DMS53 treated with DMSO at 0.1 percent for 48 hours (cell line): ENCODE measurements around the gene NDUFB3.
A peak's percentile ranks its signal among the peaks of the same experiment; 100 is the strongest.
"Not testable (repeated sequence)": the region's sequence is repeated elsewhere in the genome, so short reads cannot be mapped to it uniquely, and the experiment has no call there.

Experiments
- DNase-seq: peaks from one replicate; lab custom pipeline; 2025; ENCODE audit not compliant: unreplicated experiment; lab: John Stamatoyannopoulos, UW

The NDUFB3 gene

GRCh38 chr2:201090574-201090973, 18.8 kb downstream of the NDUFB3 start:
- no peak for DNase-seq

DNA sequence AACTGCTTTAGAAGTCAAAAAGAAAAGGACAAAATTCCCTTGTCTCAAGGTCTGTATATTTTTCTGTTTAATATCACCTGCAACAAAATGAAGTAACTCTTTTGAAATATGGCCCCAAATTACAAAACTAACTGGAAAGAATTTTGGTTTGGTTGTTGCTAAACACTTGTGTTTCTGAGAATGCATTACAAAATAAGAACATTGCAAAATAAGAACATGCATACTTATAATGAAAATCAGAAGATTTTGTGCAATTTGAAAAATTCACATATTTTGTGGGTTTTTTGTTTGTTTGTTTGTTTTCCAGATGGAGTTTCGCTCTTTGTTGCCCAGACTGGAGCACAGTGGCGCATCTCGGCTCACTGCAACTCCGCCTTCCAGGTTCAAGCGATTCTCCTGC, 21.8 kb downstream of the NDUFB3 start:
- no peak for DNase-seq

DNA sequence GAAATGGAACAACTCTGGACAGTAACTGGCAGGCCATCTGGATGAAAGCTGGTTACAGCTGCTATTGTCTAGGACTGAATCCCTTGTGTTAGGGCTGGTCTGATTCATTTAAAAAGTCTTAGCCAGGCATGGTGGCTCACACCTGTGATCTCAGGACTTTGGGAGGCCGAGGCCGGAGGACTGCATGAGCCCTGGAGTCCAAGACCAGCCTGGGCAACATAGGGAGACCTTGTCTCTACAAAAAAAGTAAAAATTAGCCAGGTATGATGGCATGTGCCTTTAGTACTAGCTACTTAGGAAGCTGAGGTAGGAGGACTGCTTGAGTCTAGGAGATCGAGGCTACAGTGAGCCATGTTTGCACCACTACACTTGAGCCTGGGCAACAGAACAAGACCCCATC, 28.7 kb downstream of the NDUFB3 start:
- DNase-seq: no peak

- no peak for DNase-seq
Observed at GRCh38 chr2:201105759-201106158, 34.0 kb downstream of the NDUFB3 start.

GRCh38 chr2:201107624-201108023, 35.8 kb downstream of the NDUFB3 start:
- DNase-seq: no peak

DNA sequence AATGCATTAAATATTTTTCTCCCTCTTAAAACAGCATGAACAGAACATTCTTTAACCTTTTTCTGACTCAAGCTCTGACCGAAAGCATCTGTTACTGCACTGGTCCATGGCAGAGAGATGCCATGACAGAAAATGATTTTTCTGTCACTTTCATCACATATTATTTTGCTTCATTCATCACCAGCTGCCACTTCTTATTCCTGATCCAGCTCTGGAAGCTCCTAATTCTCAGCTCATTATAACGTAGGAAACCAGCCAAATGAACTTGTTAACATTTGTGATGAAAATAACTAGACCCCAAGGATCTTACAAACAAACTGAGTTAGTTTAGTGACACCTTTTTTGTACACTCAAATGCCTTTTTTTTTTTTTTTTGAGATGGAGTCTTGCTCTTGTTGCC, 36.5 kb downstream of the NDUFB3 start:
- no peak for DNase-seq

DNA sequence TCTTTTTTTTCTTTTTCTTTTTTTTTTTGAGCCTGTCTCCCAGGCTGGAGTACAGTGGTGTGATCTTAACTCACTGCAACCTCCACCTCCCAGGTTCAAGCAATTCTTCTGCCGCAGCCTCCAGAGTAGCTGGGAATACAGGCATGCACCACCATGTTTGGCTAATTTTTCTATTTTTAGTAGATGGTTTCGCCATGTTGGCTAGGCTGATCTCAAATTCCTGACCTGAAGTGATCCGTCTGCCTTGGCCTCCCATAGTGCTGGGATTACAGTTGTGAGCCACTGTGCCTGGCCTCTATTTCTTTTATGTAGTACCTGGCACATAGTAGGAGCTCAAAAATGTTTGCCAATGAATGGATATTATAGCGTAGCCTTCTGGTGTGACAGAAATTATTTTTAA, 37.4 kb downstream of the NDUFB3 start:
- no peak for DNase-seq

DNA sequence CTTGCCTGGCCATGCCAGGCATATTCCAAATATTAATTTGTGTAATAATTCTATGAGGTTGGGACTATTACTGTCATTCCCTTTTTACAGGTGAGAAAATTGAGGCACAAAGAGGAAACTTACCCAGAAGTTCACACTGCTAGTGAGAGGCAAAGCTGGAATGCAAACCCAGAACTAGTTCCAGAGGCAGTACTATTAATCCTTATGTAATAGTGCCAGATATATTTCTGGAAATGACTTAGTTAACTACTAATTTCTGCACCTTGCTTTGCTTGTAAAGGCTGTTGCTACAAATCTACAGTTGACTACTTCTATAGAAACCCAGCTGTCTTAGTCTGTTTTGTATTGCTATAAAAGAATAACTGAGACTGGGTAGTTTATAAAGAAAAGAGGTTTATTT, 38.8 kb downstream of the NDUFB3 start:
- DNase-seq: no peak

- DNase-seq: no peak
Observed at GRCh38 chr2:201111096-201111495, 39.3 kb downstream of the NDUFB3 start.

DNA sequence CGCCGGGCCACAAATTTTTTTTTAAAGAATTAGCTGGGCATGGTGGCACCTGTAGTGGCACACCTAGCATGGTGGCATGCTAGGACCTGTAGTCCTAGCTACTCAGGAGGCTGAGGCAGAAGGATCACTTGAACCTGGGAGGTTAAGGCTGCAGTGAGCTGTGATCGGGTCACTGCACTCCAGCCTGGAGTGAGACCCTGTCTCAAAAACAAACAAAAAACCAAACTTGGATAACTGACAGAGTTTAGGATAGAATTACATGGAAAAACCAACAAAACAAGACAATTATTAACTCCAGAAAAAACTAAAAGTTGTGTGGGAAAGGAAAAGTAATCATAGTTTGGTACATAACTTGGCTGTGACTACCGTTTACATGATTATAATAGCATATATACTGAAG, 42.5 kb downstream of the NDUFB3 start:
- no peak for DNase-seq

DNA sequence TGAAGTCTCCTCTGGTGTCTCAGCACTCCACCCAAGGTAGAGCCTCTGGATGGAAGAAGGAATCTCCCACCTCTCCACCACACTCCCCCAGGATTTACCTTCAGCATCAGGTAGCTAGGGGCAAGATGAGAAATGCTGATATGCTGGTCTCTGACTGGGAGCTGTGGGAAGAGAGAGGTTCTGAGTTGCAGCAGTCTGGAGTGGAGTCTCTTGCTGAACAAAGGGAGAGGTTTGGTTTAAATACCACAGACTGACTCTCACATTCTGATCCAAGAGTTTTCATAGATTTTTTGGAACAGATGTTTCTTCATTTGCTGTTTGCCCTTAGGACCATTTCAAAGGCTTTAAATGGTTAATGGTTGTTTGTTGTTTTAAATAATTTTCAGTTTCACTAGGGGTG, 43.0 kb downstream of the NDUFB3 start:
- DNase-seq: peak; percentile 7

DNA sequence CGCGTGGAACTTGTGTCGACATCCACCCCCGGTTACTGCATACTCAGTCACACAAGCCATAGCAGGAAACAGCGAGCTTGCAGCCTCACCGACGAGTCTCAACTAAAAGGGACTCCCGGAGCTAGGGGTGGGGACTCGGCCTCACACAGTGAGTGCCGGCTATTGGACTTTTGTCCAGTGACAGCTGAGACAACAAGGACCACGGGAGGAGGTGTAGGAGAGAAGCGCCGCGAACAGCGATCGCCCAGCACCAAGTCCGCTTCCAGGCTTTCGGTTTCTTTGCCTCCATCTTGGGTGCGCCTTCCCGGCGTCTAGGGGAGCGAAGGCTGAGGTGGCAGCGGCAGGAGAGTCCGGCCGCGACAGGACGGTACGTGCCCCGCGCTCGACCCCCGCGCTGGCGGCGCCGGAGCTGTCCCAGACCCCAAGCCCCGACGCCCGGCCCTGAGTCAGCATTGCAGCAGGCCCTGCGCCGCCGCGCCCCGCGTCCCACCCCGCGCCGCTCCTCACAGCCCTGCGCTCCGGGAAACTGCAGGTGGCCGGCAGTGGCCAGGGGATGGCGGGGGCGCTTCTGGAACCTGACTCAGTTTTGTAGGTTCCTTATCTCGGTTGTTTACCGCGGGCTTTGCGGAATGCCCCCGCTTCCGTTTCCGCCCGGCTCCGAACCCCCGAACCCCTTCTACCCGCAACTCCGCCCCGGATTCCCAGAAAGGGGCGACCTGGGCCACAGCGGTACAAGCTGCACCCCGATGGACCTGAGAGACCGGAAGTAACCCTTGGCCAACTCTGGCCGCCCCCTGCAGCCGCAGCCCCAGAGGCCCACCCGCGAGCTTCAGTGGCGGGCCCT, 44.5 kb downstream of the NDUFB3 start, which contains the start of gene CFLAR:
TSS of gene CFLAR (plus strand) at position 50 of the 844 bp plus-strand sequence. CDS start 13,702 bp downstream, outside the sequence.
- peak; percentile 78 for DNase-seq

- DNase-seq: peak; percentile 34
Observed at GRCh38 chr2:201116959-201117734, 45.3 kb downstream of the NDUFB3 start.

- DNase-seq: not testable (repeated sequence)
Observed at GRCh38 chr2:201117735-201118094, 45.9 kb downstream of the NDUFB3 start.

GRCh38 chr2:201118121-201118960, 46.5 kb downstream of the NDUFB3 start:
- DNase-seq: no peak

- no peak for DNase-seq
Observed at GRCh38 chr2:201118961-201119854, 47.4 kb downstream of the NDUFB3 start.

DNA sequence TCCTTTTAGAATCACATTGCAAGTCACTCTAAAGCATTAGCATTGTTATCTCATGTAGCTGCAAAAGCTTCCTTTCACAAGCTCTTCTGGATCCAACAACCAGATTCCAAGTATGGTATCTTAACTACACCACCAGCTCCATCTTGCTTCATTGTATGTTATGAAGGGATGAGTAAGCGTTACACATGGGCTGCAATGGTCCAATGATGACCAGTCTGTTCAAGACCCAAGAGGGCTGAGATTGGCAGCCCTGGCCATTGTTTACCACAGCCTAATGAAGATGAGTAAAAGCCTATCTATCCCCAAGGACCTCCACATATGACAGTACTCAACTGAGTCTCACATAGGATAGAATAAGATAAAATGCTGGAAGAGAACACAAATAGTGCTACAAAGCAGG, 50.5 kb downstream of the NDUFB3 start:
- DNase-seq: no peak

GRCh38 chr2:201126308-201127151, 54.7 kb downstream of the NDUFB3 start:
- no peak for DNase-seq

- no peak for DNase-seq
Observed at GRCh38 chr2:201127152-201127511, 55.3 kb downstream of the NDUFB3 start.
